ENCODE results near the gene ZC3HAV1L. TPM values are rescaled to one million over a fixed set of nuclear protein-coding genes. Genes with fewer than 3 reads are reported as not detected.

The ZC3HAV1L gene
- total and polyA plus RNA-seq, 10 of the 15 experiments (the other 5 are each of a cell fraction or from before 2014, with no cell fraction given): 0.09 to 16.3 (median 4.9) TPM

DNA sequence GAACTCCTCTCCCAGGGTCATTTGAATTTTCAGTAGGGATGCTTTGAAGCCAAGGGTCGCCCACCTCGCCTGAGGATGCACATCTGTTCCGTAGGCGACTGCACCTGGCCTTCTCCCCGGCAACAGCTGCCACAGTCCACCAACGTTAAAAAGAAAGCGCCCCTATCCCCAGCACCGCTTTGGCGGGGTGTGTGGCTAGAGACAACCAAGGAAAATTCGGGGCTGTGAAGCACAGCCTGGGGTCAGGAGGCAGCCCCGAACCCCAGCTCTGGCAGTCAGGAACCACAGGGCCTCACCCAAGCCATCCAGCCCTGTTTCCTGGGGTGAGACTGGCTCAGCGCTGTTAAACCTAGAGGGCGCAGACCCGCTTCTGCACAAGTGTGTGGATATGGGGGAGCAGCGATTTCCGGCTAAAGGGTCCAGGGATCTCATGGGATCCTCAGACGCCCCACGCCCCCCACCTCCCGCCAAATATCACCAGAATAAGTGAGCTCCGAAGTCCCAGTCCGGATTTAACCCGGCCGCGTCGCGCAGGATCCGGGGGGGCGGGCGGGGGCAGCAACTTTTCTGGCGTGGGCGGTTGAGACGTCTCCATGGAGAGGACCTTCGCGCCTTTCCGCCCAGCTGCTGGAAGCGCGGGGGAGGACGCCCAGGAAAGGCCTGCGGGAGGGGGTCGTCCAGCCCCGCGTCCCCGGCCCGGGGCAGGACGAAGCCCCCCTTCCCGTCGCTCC, 822 bp downstream of the ZC3HAV1L start (continued):
- TF ChIP-seq ZNF207 (IDR thresholded peaks at IDR 0.05; ENCODE audit: borderline replicate concordance) (no peak), WRNIP1 (IDR thresholded peaks at IDR 0.05; ENCODE audit: borderline replicate concordance, low read depth, low read length) (no peak), TBL1XR1 (IDR thresholded peaks at IDR 0.05; ENCODE audit: low read depth, low read length) (no peak), SIN3A (IDR thresholded peaks at IDR 0.05; ENCODE audit: low read depth, low read length) (no peak), TCF12 (IDR thresholded peaks at IDR 0.05; ENCODE audit: low read depth, low read length) (peak; percentile 33; the same call in 1 of the 2 replicates), POU2F2 (IDR thresholded peaks at IDR 0.05; ENCODE audit: borderline replicate concordance, low read depth, low read length) (no peak), ESRRA (IDR thresholded peaks at IDR 0.05; ENCODE audit: low read length) (no peak), NFYB (IDR thresholded peaks at IDR 0.05; ENCODE audit: insufficient read depth, low read depth, low read length) (no peak), SPI1 (IDR thresholded peaks at IDR 0.05; ENCODE audit: borderline replicate concordance, insufficient read depth, low read depth, low read length) (no peak), RCOR1 (conservative IDR thresholded peaks at IDR 0.05; ENCODE audit: low read depth, low read length) (no peak), NR2F1 (conservative IDR thresholded peaks at IDR 0.05) (0 out of 2 replicates have a peak, but pooled peaks have one; percentile 52), KLF5 (IDR thresholded peaks at IDR 0.05; ENCODE audit: partially characterized antibody) (no peak), SREBF1 (IDR thresholded peaks at IDR 0.05; ENCODE audit: low read length) (no peak), RB1 (IDR thresholded peaks at IDR 0.05; ENCODE audit: borderline replicate concordance) (no peak), NFXL1 (IDR thresholded peaks at IDR 0.05; ENCODE audit: borderline replicate concordance) (no peak), NR2C1 (IDR thresholded peaks at IDR 0.05) (no peak)
- TF ChIP-seq, protein P1, sequence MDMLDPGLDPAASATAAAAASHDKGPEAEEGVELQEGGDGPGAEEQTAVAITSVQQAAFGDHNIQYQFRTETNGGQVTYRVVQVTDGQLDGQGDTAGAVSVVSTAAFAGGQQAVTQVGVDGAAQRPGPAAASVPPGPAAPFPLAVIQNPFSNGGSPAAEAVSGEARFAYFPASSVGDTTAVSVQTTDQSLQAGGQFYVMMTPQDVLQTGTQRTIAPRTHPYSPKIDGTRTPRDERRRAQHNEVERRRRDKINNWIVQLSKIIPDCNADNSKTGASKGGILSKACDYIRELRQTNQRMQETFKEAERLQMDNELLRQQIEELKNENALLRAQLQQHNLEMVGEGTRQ (IDR thresholded peaks at IDR 0.05; ENCODE audit: borderline replicate concordance, low read depth, low read length): no peak
- TF ChIP-seq, protein P2, sequence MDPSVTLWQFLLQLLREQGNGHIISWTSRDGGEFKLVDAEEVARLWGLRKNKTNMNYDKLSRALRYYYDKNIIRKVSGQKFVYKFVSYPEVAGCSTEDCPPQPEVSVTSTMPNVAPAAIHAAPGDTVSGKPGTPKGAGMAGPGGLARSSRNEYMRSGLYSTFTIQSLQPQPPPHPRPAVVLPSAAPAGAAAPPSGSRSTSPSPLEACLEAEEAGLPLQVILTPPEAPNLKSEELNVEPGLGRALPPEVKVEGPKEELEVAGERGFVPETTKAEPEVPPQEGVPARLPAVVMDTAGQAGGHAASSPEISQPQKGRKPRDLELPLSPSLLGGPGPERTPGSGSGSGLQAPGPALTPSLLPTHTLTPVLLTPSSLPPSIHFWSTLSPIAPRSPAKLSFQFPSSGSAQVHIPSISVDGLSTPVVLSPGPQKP (IDR thresholded peaks at IDR 0.05; ENCODE audit: low read depth, low read length): no peak
- TF ChIP-seq, protein P3, sequence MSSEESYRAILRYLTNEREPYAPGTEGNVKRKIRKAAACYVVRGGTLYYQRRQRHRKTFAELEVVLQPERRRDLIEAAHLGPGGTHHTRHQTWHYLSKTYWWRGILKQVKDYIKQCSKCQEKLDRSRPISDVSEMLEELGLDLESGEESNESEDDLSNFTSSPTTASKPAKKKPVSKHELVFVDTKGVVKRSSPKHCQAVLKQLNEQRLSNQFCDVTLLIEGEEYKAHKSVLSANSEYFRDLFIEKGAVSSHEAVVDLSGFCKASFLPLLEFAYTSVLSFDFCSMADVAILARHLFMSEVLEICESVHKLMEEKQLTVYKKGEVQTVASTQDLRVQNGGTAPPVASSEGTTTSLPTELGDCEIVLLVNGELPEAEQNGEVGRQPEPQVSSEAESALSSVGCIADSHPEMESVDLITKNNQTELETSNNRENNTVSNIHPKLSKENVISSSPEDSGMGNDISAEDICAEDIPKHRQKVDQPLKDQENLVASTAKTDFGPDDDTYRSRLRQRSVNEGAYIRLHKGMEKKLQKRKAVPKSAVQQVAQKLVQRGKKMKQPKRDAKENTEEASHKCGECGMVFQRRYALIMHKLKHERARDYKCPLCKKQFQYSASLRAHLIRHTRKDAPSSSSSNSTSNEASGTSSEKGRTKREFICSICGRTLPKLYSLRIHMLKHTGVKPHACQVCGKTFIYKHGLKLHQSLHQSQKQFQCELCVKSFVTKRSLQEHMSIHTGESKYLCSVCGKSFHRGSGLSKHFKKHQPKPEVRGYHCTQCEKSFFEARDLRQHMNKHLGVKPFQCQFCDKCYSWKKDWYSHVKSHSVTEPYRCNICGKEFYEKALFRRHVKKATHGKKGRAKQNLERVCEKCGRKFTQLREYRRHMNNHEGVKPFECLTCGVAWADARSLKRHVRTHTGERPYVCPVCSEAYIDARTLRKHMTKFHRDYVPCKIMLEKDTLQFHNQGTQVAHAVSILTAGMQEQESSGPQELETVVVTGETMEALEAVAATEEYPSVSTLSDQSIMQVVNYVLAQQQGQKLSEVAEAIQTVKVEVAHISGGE (CRISPR knock-in tag; IDR thresholded peaks at IDR 0.05): no peak
- TF ChIP-seq, protein P4, sequence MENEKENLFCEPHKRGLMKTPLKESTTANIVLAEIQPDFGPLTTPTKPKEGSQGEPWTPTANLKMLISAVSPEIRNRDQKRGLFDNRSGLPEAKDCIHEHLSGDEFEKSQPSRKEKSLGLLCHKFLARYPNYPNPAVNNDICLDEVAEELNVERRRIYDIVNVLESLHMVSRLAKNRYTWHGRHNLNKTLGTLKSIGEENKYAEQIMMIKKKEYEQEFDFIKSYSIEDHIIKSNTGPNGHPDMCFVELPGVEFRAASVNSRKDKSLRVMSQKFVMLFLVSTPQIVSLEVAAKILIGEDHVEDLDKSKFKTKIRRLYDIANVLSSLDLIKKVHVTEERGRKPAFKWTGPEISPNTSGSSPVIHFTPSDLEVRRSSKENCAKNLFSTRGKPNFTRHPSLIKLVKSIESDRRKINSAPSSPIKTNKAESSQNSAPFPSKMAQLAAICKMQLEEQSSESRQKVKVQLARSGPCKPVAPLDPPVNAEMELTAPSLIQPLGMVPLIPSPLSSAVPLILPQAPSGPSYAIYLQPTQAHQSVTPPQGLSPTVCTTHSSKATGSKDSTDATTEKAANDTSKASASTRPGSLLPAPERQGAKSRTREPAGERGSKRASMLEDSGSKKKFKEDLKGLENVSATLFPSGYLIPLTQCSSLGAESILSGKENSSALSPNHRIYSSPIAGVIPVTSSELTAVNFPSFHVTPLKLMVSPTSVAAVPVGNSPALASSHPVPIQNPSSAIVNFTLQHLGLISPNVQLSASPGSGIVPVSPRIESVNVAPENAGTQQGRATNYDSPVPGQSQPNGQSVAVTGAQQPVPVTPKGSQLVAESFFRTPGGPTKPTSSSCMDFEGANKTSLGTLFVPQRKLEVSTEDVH (IDR thresholded peaks at IDR 0.05; ENCODE audit: low read depth, partially characterized antibody): no peak
